ENCODE results near the gene DHX57.

Gene DHX57

GRCh38 chr2:38871432-38871831 is 4.3 kb downstream of the DHX57 start:
- DNase-seq (ENCODE audit: low spot score) = no peak

DNA sequence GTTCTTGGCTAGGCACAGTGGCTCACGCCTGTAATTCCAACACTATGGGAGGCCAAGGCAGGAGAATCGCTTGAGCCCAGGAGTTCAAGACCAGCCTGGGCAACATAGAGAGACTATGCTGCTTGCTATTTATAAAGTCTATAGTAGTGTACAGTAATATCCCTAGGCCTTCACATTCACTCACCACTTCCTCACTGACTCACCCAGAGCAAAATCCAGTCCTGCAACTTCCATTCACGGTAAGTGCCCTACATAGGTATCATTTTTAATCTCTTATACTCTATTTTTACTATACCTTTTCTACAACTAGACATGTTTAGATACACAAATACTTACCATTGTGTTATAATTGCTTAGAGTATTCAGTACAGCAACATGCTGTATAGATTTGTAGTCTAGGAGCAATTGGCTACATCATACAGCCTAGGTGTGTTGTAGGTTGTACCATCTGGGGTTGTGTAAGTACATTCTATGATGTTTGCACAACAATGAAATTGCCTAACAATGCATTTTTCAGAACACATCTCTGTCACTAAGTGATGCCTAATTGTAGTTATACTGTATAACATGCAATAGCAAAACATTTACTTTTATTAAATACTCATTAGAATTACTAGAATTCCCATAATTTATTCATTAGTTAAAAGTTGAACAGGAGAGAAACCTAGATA is 8.8 kb downstream of the DHX57 start:
- no peak for DNase-seq (ENCODE audit: low spot score)

DNA sequence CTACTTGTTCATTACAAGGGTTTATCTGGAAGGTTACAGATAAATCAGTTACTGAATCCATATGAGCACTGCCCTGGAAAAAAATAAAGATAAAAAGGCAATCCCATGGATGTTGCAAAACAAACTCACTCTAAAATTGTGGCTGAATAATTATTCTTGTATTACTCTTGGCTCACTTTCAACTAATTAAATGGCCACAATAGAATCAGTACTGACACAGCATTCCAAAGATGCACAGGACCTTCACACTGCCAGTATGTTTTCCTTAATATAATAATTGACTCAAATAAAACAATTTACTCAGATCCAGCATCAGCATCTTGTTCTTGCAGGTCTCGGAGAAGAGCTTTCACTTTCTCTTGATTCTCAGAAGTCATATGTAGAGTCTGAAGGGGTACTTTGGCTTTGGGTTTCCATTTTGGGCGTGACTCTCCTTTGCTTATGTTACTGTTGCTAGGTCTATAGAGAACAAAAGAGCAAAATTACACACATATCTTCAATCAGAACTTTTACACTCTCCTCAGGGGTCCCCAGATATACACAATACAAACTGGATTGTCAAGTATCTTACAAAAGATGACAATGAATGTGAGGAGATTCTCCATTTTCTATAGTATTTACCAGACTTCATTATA is 12.6 kb downstream of the DHX57 start:
- DNase-seq (ENCODE audit: low spot score) = no peak

GRCh38 chr2:38862476-38862875 is 13.3 kb downstream of the DHX57 start:
- no peak for DNase-seq (ENCODE audit: low spot score)

GRCh38 chr2:38856165-38856564 is 19.6 kb downstream of the DHX57 start:
- DNase-seq (ENCODE audit: low spot score) = no peak

DNA sequence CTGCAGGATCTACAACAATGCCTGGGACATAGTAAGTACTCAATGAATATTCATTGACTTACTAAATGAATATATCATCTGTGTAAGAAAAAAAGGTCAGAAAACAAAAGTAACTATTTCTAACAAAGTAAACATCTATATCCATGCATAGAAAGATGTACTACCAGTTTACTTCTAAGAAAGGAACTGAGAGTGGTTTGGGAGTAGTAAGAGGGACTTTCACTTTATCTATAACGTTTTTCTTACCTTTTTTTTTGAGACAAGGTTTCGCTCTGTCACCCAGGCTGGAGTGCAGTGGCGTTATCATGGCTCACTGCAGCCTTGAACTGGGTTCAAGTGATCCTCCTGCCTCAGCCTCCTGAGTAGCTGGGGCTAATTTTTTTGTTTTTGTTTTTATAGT is 25.7 kb downstream of the DHX57 start:
- no peak for DNase-seq (ENCODE audit: low spot score)

DNA sequence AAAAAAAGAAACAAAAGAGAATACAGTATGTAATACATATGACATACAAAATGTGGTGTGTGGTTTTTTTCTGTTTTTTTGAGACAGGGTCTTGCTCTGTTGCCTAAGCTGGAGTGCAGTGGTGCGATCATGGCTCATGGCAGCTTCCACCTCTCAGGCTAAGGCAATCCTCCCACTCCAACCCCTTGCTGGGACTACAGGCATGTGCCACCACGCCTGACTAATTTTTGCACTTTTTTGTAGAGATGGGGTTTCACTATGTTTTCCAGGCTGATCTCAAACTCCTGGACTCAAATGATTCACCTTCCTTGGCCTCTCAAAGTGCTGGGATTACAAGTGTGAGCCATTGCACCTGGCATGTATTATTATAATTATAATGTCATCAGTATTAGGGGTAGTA is 38.9 kb downstream of the DHX57 start:
- DNase-seq (ENCODE audit: low spot score) = no peak

DNA sequence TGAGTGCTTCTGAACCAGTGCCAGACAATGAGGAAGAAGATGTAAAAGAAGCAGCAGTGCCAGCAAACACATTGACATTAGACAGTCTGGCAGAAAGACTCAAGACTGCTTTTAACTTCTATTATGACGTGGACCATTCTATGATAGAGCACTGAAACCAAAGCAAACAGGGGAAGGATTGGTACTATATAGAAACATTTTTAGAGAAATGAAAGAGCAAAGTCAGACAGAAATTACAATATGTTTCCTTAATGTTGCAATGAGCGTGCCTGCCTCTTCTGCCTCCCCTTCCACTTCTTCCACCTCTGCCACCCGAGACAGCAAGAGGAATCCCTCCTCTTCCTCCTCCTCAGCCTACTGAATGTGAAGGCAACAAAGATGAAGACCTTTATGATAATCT is 39.7 kb downstream of the DHX57 start:
- no peak for DNase-seq (ENCODE audit: low spot score)

- no peak for DNase-seq (ENCODE audit: low spot score)
These were observed 40.6 kb downstream of the DHX57 start for GRCh38 chr2:38835015-38835601.

GRCh38 chr2:38830526-38831159 is 45.1 kb downstream of the DHX57 start:
- no peak for DNase-seq (ENCODE audit: low spot score)

- no peak for DNase-seq (ENCODE audit: low spot score)
These were observed 45.8 kb downstream of the DHX57 start for GRCh38 chr2:38829971-38830370.

DNA sequence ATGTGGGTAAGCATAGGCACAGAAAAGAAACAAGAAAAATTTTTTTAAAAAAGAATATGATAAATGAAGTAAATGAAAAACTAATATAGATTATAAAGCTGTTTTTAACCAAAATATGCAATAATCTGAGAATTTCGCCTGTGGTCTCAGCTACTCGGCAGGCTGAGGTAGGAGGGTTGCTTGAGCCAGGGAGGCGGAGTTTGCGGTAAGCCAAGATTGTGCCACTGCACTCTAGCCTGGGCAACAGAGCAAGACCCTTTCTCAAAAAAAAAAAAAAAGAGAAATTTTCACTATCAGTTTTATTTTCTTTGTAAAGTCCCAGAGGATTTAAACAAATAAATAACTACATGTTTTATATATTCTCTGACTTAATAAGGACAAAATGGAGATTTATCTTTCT is 47.3 kb downstream of the DHX57 start:
- no peak for DNase-seq (ENCODE audit: low spot score)

DNA sequence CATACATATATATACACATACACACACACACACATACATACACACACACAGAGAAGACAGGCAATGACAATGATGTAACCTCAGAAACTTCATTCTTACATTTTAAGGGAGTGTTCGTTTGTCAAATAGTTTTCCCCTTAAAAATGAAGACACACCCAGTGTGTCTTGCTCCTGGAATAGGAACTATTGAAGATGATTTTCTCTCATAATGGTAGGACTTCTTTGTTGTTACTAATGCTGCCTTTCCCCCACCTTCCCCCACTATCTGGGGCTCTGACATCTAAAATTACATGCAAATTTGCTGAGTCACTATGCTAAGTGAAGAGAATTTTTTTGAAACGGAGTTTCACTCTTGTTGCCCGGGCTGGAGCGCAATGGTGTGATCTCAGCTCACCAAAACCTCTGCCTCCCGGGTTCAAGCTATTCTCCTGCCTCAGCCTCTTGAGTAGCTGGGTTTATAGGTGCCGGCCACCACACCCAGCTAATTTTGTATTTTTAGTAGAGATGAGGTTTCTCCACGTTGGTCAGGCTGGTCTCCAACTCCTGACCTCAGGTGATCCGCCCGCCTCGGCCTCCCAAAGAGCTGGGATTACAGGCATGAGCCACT is 48.1 kb downstream of the DHX57 start:
- DNase-seq (ENCODE audit: low spot score) = peak; percentile 27

GRCh38 chr2:38825956-38826355 is 49.8 kb downstream of the DHX57 start:
- no peak for DNase-seq (ENCODE audit: low spot score)

GRCh38 chr2:38824906-38825305 is 50.8 kb downstream of the DHX57 start:
- no peak for DNase-seq (ENCODE audit: low spot score)

- DNase-seq (ENCODE audit: low spot score) = no peak
These were observed 52.3 kb downstream of the DHX57 start for GRCh38 chr2:38823386-38823785.

DNA sequence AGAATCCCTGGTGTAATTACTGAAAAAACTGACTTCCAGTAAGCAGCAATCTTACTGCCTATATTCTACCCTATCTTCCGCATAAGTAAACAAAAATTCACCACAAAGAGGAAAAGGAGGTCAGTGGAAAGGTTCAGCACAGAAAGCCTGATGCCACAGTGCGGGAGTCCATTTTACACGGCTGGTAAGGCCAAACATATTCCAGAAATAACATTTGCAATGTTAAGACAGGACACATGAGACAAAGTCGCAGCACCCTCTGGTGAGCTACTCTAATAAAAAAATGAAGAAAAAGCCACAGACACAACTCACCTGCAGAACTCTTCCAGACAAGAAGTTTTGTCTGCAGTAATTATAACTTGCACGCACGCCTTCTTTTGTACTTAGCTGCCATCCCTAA is 57.2 kb downstream of the DHX57 start:
- no peak for DNase-seq (ENCODE audit: low spot score)

- no peak for DNase-seq (ENCODE audit: low spot score)
These were observed 59.8 kb downstream of the DHX57 start for GRCh38 chr2:38815936-38816335.

- DNase-seq (ENCODE audit: low spot score) = no peak
These were observed 65.2 kb downstream of the DHX57 start for GRCh38 chr2:38810488-38810887.

DNA sequence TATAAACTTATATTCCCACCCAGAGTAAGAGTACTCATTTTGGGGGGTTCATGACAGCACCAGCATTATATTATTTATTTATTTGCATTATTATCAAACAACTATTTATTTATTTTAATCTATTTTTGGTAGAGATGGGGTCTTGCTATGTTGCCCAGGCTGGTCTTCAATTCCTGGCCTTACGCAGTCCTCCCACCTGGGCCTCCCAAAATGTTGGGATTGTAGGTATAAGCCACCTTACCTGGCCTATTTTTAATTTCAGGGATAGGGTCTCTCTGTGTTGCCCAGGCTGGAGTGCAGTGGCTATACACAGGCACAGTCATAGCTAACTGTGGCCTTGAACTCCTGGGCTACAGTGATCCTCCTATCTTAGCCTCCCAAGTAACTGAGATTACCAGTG is 67.1 kb downstream of the DHX57 start:
- no peak for DNase-seq (ENCODE audit: low spot score)

DNA sequence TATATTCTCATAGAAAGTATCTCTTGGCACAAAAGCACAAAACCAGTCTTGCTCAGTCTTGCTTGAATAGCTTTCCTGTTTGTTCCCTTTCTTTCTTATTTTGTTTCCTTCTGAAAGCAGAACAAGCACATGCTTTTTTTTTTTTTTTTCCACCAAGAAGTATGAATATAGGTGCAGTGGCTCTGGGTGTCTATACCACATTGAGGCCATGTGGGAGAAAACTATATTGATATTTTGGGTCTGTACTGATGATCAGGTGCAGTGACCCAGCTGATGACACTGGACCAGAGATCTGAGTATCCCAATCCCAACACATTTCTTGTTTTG is 69.0 kb downstream of the DHX57 start:
- DNase-seq (ENCODE audit: low spot score) = no peak

DNA sequence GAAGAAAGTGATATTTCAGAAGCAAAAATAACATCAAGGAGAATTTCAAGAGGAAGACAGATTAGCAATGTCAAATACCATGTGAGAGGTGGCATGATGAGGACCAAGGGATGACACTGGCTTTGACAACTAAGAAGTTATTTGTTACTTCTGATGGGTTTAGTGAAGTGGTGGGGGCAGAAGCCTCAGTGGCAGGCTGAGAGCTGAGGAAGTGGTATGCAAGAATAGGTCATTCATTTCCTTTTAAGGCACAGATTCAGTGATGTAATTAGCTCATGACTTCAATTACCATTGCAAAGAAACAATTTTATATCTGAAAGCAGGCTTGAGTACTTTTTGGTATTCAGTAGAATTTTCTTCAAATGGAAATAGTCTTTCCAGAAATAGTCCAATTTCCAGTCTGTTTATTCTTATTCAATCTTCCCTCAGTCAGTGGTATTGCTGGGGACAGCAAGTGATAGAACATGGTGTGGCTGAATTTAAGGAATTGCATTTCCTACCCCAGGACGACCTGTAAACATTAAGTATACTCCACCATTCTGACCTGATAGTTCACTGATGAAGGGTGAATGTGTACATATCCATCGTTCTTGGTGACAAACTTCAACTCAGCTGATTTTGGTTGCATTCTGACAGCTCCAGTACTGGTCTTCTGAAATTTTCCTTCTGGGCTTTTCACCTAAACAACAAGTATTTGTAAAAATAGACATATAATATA is 69.6 kb downstream of the DHX57 start:
- peak; percentile 42 for DNase-seq (ENCODE audit: low spot score)
